HPDE6-E6E7 (cell line): Measurements from ENCODE around the gene GASK1A.

Source experiments
- DNase-seq: peaks from one replicate; pipeline ENCODE4 v3.0.0; 2011; ENCODE audit warnings: missing footprints; ENCODE audit errors: extremely low spot score

Gene GASK1A

DNA sequence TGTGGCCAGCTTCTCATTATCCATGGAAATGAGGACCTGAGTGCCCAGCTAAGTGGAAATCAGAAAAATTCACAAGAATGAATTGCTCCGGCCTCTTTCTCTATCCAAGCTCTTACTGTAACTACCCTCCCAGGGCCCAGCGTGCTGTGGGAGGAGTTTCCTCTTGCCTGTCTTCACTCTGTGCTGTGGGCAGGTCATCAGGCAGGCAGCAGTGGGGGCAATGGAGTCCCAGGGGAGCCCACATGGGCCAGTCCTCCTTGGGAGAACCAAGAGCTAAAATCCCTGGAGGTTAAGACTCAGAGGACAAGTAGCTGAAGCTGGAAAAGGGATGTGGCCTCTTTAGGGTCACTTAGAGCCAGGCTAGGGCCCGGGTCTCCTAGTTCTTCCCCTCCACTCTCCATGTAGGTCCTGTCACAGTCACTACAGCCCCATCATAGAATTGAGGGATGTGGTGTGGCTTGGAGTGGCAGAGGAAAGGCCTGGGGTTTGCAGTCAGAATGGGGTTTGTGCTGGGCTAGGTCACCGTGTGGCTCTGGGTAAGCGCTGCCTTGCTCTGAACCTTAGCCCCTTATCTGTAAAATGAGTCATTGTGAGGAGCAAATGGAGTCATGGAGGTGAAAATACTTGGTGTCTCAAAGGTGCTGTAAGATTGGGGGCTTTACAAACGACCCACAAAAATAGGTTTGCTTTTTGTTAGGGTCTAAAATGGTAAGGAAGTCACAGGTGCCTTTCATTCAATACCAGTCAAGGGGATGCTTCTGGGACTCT, 3.7 kb downstream of the GASK1A start:
- no peak for DNase-seq

DNA sequence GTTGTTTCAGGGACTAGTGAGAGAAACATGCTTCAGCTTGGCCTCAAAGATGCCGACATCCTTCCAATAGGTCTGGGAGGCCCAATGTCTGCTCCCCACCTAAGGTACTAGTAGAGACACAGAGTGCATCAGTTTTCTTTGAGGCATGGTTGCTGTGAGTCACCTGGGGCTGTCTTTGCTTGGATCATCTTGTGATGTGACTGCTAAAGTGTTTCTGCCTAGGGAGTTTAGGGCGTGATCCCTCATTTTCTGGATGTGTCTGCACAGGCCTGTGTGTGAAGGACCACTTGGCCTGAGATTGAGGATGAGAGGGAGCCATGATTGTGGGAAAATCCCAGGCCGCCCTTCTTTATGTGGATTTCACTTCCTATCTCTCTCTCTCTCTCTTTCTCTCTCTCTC, 4.8 kb downstream of the GASK1A start:
- no peak for DNase-seq

DNA sequence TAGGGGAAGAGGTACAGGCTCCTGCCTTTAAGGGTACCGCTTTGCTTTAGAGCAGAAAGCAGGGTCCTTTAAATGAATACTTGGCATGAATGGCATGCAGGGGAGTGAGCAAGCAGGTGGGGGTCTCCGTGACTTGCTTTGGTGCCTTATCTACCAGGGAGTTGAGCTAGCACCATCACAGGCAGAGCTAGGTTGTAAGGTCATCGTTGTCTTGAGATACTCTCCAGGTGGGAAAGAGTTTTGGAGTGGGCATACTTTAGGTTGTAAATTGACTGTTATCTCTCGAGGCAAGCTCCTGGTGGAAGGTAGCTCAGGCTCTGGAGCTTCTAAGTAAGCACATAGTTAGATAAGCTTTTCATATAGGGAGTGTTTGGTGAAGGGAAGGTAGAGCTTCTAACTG, 5.6 kb downstream of the GASK1A start:
- DNase-seq: no peak

DNA sequence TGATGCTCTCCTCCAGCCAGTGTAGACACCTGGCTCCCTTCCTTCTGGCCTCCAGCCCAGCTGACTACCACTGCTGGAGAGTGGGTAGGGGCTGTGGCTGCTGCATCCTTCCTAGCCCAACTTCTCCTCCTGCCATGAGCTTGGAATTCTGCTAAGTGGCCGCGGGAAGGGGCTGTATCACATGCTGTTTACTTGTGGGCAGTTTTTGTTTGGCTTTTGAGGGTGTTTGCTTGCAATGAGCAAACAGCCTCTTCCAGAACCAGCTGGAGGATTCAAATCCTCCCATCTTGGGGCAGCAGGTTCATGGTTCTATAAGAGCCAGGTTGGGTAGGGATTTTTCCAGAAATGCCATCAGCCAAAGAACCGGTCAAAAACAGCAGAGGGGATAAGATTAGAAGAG, 9.0 kb downstream of the GASK1A start:
- no peak for DNase-seq

DNA sequence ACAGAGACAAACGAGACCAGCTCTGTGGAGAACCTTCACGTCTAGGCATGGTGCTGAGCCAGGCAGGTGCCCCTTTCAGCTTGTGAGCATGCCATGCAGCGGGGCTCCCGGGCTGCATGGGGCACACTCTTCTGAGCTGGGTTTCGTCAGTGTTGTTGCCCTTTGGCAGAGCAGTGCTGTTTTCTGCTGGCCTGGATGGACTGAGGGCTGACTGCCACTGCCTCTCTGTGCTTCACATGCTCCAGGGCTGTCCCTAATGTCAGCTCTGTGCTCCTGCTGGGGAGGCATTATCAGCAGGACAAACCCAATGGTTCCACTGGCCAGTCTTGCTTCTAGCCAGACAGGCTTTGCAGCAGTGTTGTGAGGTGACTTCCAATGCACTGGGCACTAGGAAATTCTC, 9.5 kb downstream of the GASK1A start:
- no peak for DNase-seq

DNA sequence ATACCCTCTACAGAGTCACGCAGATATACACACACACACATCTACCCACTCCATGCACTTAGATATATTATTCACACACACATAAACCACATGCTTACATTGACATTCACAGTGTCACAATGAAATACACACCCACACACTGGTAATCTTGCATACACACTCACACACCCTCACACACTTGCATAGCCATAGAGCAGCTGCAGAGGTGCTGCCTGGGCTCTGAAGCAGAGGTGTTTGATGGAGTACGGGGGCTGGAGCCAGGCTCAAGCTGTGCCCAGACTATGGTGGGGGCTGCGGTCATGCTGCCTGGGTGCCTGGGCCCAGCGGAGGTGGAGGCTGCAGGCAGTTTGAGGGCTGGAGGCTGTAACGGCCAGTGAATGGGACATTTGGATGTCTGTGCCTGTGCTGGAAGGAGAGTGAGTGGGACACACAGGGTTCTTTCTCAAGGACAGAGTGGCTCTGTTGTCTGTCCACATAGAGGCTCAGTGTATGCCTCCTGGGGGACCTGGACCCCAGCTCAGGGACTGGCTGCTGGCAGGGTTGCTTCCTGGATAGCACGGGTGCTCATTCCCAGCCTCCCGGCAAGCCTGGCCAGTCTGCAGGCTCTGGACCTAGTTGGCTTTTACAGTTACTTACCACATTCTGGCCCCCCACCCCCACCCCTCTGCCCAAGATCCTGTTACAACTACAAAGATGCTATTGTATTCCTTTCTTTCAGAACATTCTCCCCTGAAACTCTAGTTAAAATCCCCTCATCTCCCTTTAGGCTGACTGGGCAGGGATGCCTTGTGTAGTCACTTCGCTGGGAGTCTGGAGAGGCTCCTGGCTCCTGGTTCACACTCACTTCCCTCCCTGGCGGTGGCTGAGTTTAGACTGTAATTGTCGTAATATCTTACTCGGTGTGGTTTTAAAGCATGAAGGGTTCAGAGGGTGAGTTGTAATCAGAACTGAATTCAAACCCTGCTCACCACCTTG, 12.5 kb downstream of the GASK1A start:
- no peak for DNase-seq

DNA sequence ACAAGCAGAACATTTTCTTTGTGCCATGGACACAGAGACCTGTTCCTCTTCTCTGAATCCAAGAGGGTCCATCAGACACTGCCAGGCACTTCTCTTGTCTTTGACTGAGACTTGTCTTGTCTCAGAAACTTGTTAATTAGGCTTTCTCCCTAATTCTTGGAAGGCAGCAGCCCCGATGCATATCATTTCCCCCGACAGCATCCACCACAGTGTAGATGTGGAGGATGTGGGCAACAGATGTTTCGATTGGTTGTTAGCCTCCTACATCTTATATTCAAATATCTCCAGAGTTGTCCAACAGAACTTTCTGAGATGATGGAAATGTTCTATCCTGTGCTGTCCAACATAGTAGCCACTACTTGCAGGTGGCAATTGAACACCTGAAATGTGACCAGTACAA, 15.5 kb downstream of the GASK1A start:
- DNase-seq: no peak

DNA sequence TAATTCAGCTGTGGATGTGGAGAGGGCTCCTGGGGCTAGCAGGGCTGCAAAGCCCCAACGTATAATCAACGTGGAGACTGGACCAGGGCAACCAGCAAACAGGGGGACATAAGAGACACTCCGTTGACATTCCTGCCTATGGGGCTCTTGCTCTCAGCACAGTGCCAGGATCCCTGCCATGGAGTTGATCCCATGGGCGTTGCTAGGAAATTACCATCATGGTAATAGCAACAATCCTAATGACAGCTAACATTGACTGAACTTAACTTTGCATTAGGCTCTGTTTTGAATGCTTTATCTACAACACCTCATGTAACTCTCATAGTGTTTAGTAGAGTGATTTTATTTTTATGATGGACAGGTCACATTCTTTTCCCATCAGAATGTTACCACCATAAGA, 16.9 kb downstream of the GASK1A start:
- DNase-seq: no peak

DNA sequence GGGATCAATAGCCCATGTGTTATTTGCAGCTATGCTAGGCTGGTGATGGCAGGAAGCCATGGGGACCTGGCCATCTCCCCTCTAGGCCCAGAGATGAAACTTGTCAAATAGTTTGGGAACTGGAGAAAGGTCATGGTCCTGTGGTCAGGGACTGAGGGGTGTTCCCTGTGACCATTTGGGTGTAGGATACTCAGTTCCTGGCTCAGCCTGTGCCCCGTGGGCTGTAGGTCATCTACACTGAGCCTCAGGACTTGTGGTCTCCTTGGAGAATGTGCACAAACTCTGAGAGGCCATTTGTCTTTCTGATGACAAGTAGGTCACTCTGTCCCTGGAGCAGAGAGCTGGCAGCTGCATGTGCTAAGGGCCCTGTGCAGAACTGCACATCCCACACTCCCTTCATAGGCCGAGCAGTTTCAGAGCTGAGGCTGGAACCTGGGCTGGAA, 17.5 kb downstream of the GASK1A start:
- no peak for DNase-seq

DNA sequence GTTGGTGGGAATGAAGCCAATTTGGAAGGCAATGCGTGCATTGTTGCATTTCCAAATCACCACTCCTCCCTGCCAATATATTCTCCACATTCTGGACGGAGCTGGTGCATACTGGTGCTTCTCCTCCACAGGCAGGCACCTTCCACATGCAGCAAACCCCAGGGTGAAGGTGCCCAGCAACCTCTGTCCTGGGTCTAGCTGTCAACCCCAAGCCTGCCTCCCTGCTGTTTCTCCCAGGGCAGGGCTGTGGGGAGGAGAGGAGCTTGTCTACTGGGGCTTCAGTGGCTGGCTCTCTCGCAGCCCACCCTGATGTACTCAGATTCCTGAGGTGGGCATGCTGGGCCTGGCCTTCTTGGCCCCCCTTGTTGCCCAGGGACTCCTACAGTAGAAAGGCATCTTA, 20.1 kb downstream of the GASK1A start:
- DNase-seq: no peak

DNA sequence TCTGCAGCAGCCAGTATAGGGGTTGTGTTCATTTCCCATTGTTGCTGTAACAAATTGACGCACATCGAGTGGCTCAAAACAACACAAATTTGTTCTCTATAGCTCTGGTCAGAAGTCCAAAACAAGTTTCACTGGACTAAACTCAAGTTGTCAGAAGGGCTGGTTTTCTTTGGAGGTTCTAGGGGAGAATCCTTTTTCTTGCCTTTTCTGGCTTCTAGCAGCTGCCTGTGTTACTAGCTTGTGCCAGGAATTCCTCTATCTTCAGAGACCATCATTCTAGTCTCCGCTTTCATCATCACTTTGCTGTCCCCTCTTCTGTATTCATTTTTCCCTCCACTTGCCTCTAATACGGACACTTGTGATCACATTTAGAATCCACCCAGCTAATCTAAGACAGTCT, 20.5 kb downstream of the GASK1A start:
- DNase-seq: no peak

DNA sequence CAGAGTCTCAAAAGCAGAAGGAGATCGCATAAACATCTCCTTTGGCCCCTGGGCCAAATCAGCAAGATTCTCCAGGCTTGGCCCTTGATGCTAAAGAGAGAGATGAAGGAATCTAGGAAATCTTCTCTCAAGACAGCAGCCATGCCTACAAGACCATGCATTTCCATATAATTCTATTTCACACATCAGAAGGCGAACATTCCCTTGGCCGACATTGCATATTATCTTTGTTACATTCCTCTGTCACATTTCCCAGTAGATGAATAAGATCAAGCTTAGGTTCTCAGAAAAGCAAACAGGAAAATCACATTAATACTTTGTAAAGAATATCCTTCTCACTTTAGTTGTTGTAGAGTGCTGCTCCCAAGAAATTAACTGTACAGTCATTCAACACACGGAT, 21.3 kb downstream of the GASK1A start:
- no peak for DNase-seq

DNA sequence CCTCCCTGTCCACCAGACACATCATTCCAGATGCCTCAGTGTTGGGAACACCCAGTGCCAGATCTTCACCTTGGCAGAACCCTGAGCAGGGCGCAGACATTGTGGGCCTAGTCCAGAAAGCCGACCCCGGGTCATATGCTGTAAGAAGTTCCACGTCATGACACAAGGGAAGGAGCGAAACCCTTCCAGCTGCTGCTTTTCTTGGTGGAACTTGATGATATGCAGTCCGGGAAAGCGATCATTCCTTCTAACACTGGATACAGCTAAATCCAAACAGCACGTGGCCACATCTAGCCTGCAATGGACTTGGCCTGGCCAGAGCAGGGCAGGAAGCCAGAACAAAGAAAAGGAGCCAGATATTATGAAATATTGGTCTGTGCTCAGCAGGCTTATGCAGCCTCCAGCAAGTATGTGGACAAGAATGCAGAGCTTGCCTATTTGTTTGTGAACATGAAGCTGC, 22.0 kb downstream of the GASK1A start:
- no peak for DNase-seq

DNA sequence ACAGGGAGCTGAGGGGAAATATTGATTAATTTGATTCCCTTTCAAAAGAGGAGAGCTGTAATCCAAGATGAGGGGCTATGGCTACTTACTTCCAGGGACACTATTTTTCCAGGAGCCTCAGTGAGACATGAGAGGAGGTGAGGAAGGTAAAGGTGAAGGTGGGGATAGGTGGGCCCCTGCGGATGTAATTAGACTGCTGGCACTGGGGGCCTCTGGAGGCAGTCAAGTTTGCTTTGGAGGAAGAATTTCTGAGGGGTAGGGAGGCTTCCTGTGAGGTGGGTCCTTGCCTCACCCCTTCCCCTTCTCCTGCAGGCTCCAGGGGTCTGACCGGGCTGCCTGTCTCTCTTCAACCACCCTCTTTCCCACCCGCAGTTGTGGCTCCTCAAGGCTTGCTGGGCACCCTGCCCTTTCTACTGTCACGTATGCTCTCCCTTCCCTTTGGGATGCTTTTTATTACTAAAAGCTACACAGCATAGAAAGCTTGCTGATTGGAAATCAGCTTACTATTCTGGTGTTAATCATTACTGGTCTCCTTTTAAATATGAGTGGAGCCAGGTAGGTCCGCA, 22.5 kb downstream of the GASK1A start:
- DNase-seq: no peak

DNA sequence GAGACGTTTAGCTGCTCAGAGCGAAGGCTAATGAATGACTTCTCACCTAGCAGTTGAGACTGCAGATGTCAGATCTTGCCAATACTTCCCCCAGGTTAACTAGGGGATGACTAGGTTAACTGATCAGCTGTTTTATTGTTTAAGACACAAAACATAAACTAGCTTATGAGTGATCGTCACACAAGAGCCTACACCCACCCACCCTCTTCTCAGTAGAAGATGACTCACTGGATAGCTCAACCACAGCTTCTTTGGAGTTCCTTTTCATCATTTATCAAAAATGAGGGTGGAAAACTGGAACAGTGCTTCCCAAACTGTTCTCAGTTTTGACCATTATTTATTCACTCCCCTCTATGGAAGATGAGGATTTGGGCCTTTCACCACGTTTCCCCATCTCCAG, 25.2 kb downstream of the GASK1A start:
- peak; percentile 6 for DNase-seq

DNA sequence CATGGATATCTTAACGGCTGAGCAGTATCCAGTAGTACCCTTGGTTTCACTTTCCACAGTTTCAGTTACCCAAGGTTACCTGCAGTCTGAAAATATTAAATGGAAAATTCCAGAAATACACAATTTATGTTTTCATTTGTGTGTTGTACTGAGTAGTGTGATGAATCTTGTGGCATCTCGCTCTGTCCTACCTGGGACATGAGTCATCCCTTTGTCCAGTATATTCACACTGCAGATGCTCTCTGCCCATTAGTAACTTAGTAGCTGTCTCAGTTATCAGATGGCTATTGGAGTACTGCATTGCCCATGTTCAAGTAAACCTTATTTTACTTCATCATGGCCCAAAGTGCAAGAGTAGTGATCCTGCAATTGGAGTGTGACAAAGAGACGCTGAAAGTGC, 26.1 kb downstream of the GASK1A start:
- no peak for DNase-seq

DNA sequence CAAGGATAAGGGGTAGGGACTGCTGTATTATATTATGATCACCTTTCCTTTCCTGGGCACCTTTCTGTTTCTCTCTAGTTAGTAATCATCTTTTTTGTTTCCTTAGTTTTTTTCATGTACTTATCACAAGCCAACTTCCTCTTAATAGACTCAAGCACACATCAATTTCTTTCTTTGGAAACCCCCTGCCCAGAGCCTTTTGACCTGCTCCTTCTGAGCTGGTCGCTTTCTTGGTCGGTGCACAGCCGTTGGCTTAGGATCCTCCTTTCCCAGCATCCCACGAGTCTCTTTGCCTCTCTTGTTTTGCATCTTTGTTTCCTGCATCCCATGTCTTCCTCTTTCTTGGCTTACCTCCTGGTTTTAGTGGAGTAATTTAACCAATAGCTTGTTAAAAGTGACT, 26.9 kb downstream of the GASK1A start:
- DNase-seq: no peak

DNA sequence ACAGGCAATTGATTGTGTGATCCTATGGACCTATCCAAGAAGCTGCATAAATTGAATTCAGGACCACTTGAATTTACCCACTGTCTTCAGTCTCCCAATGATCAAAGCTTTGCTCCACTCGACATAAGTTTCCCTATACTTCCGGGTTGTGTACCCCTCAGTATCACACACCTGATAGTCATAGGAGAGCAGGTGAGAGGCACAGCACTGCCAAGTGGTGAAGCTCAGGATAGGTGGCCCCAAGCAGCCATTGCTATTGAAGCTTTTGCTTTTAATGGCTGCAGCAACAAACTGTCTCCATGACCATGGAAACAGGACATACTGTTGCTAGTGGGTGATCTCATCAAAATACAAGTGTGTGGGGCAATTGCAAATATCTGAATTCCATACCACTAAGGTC, 27.7 kb downstream of the GASK1A start:
- no peak for DNase-seq

DNA sequence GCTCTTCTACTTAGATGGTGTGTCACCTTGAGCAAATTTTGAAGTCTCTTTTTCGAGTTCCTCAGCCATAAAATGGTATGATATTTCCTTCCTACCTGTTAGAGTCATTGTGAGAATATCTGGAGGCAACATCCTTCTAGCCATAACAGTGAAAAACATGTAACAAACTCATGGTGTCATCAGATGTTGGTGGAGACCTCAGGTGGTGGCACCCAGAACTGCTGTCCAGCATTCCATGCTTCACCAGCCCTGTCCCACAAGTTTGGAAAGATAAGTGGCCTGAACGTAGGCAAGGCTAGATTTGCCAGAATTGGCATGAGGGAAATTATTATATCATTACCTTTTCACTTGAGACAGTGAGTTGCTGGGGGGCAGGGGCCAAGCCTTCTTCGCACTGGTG, 30.4 kb downstream of the GASK1A start:
- DNase-seq: no peak

DNA sequence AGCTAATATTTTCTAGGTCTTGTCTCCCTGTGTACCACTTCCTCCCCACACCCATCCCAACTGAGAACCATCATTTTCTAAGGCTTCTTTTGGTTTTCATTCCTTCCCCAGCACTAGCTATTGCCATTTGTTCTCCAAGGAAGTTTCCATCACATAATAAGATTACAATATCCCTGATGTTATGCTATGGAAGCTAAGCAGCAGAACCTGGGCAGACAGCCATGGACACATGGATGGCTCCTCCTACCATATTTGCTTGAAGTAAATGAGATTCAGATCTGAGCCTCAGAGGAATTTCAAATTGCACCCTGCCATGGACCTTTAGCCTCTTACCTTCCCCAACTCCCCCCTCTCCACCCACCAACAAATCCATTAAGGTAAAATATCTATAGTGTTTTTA, 31.5 kb downstream of the GASK1A start:
- DNase-seq: no peak

DNA sequence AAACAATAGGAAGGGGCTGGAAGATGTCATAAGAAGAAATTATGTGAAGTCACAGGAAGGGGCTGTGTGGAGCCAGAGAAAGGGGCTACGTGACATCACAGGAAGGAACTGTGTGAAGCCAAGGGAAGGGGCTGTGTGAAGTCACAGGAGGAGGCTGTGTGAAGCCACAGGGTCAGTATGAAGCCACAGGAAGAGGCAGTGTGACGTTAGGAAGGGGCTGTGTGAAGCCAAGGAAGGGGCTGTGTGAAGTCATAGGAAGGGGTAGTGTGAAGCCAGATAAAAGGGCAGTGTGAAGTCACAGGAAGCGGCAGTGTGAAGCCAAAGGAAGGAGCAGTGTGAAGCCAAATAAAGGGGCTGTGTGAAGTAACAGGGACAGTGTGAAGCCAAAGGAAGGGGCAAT, 32.5 kb downstream of the GASK1A start:
- no peak for DNase-seq

DNA sequence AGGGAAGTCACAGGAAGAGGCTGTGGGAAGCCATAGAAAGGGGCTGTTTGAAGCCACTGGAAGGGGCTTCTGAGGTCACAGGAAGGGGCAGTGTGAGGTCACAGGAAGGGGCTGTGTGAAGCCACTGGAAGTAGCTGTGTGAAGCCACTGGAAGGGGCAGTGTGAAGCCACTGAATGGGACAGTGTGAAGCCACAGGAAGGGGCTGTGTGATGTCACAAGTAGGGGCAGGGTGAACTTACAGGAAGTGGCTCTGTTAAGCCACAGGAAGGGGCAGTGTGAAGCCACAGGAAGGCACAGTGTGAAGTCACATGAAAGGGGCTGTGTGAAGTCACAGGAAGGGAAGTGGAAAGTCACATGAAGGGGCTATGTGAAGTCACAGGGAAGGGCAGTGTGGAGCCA, 33.1 kb downstream of the GASK1A start:
- no peak for DNase-seq

DNA sequence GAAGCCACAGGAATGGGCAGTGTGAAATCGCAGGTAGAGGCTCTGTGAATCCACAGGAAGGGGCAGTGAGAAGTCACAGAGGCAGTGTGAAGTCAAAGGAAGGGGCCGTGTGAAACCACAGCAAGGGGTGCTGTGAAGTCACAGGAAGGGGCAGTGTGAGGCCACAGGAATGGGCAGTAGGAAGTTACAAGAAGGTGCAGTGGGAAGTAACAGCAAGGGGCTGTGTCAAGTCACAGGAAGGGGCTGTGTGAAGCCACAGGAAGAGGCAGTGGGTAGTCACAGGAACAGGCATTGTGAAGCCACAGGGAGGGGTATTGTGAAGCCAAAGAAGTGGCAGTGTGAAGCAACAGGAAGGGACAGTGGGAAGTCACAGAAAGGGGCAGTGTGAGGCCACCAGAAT, 34.1 kb downstream of the GASK1A start:
- DNase-seq: no peak
